ENCODE data around the gene NREP. TPM values are rescaled to one million over a fixed set of nuclear protein-coding genes. Genes with fewer than 3 reads are reported as not detected.

The NREP gene
- total RNA-seq, 4 donors from 2014 or later = 6.0 to 42.0 (median 10.2) TPM

DNA sequence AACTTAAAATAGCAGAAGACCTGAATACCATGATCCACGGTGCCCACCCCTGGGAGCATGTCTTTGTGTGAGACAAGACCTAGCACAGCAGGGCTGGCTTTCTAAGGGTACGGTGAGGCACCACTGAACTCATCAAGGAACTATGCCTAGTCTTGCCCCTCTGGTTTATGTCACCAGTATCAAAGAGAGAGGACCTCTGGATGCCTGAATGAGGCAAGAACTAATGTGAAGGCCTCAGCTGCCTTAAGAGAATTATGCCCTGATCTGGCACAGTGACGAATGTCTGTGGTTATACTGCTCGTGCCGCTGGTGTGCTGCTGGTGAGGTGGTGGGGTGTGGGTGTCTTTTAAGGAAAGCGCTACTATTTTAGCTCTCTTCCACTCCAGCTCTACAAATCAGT lies 23.0 kb downstream of the NREP start:
- Histone ChIP-seq H3K27ac (no peak overlapping the region), H3K27me3 (no peaks in the 10 kb centered on the region), H3K36me3 (no peaks in the 10 kb centered on the region), H3K4me1 (peaks cover 0 to 10% (median 3%) of the 10 kb centered on the region in 4 donors), H3K4me3 (no peak overlapping the region), H3K9me3 (no peaks in the 10 kb centered on the region)
- intact Hi-C loops (cut with DNase I; ENCODE audit: low total_unique reads) = no loop called here
- in situ Hi-C loops (cut with MboI; ENCODE audit: low pct_ligation_motif_present in 1 of 4, low pct_unique_long_range_greater_than_20kb in 1 of 4, low sequenced_read_pairs in 3 of 4) = no loop called here
- no peak for TF ChIP-seq POLR2A (IDR thresholded peaks at IDR 0.05)
- no peak for DNase-seq
- WGBS, 2 donors (ENCODE audit: low coverage in 1 of 2) = 78 to 80% methylated on average over 3 to 5 of the region's 6 CpGs

DNA sequence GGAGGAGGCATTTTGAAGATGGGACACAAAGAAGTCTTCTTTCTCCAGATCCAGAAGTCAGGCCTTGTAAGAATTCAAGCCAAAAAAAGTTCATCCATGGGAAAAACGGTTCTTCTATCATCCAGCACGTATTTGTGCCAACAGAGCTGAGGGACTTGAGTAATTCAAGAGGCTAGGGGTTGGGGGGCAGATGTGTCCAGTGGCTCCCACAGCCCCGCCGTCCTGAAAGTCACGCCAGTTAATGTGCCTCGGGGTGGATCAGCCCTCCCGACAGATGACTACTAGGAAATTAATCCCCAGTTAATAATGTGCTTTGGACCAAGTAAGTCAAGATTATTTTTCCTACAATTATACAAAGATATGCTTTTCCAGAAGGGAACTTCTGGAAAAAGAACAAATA lies 23.4 kb downstream of the NREP start:
- Histone ChIP-seq H3K27me3 (no peaks in the 10 kb centered on the region), H3K36me3 (no peaks in the 10 kb centered on the region), H3K4me1 (peaks cover 0 to 10% (median 3%) of the 10 kb centered on the region in 4 donors), H3K9me3 (no peaks in the 10 kb centered on the region), H3K4me3 (no peak overlapping the region), H3K27ac (no peak overlapping the region)
- no peak for TF ChIP-seq EP300 (IDR thresholded peaks at IDR 0.05; ENCODE audit: low read depth)
- no peak for TF ChIP-seq CTCF (IDR thresholded peaks at IDR 0.05)
- TF ChIP-seq POLR2AphosphoS5 (IDR thresholded peaks at IDR 0.05) = no peak
- no peak for TF ChIP-seq POLR2A (IDR thresholded peaks at IDR 0.05)
- WGBS, 2 donors (ENCODE audit: low coverage in 1 of 2) = 46 to 87% methylated on average over 2 to 7 of the region's 7 CpGs
- DNase-seq = no peak
- in situ Hi-C loops (cut with MboI; ENCODE audit: low pct_ligation_motif_present in 1 of 4, low pct_unique_long_range_greater_than_20kb in 1 of 4, low sequenced_read_pairs in 3 of 4) (no loop called here), intact Hi-C loops (cut with DNase I; ENCODE audit: low total_unique reads) (no loop called here)

GRCh38 chr5:111731638-111732037 lies 25.4 kb downstream of the NREP start:
- intact Hi-C loops (cut with DNase I; ENCODE audit: low total_unique reads) = no loop called here
- Histone ChIP-seq H3K9me3 (no peaks in the 10 kb centered on the region), H3K27me3 (no peaks in the 10 kb centered on the region), H3K36me3 (no peaks in the 10 kb centered on the region), H3K4me1 (peaks cover 0 to 6% (median 2%) of the 10 kb centered on the region in 4 donors), H3K4me3 (no peak overlapping the region), H3K27ac (no peak overlapping the region)
- WGBS, 2 donors (ENCODE audit: low coverage in 1 of 2) = 90 to 95% methylated on average over 3 to 7 of the region's 7 CpGs
- TF ChIP-seq POLR2A (IDR thresholded peaks at IDR 0.05) (no peak), CTCF (IDR thresholded peaks at IDR 0.05) (no peak), POLR2AphosphoS5 (IDR thresholded peaks at IDR 0.05) (no peak), EP300 (IDR thresholded peaks at IDR 0.05; ENCODE audit: low read depth) (no peak)
- no peak for DNase-seq
- in situ Hi-C loops (cut with MboI; ENCODE audit: low pct_ligation_motif_present in 1 of 4, low pct_unique_long_range_greater_than_20kb in 1 of 4, low sequenced_read_pairs in 3 of 4) = no loop called here

- Histone ChIP-seq H3K27me3 (no peaks in the 10 kb centered on the region), H3K4me1 (peaks cover 0 to 6% (median 2%) of the 10 kb centered on the region in 4 donors), H3K9me3 (no peaks in the 10 kb centered on the region), H3K36me3 (no peaks in the 10 kb centered on the region), H3K4me3 (no peak overlapping the region), H3K27ac (no peak overlapping the region)
- DNase-seq = no peak
- 71 to 93% methylated on average over 8 of the region's 8 CpGs for WGBS, 2 donors (ENCODE audit: low coverage in 1 of 2)
- in situ Hi-C loops (cut with MboI; ENCODE audit: low pct_ligation_motif_present in 1 of 4, low pct_unique_long_range_greater_than_20kb in 1 of 4, low sequenced_read_pairs in 3 of 4) = no loop called here
- intact Hi-C loops (cut with DNase I; ENCODE audit: low total_unique reads) = no loop called here
- no peak for TF ChIP-seq POLR2A (IDR thresholded peaks at IDR 0.05)
- no peak for TF ChIP-seq POLR2AphosphoS5 (IDR thresholded peaks at IDR 0.05)
- TF ChIP-seq CTCF (IDR thresholded peaks at IDR 0.05) = no peak
- no peak for TF ChIP-seq EP300 (IDR thresholded peaks at IDR 0.05; ENCODE audit: low read depth)
Observed at GRCh38 chr5:111730659-111731382, 26.2 kb downstream of the NREP start.

- WGBS, 2 donors (ENCODE audit: low coverage in 1 of 2) = 80% methylated on average over 3 of the region's 3 CpGs; no CpG with 5 or more reads in 1 of the 2 donors
- Histone ChIP-seq H3K36me3 (no peaks in the 10 kb centered on the region), H3K27ac (no peak overlapping the region), H3K27me3 (no peaks in the 10 kb centered on the region), H3K4me1 (no peaks in the 10 kb centered on the region), H3K9me3 (no peaks in the 10 kb centered on the region), H3K4me3 (no peak overlapping the region)
- intact Hi-C loops (cut with DNase I; ENCODE audit: low total_unique reads) (no loop called here), in situ Hi-C loops (cut with MboI; ENCODE audit: low pct_ligation_motif_present in 1 of 4, low pct_unique_long_range_greater_than_20kb in 1 of 4, low sequenced_read_pairs in 3 of 4) (no loop called here)
- no peak for TF ChIP-seq POLR2A (IDR thresholded peaks at IDR 0.05)
- TF ChIP-seq EP300 (IDR thresholded peaks at IDR 0.05; ENCODE audit: low read depth) = no peak
- no peak for TF ChIP-seq POLR2AphosphoS5 (IDR thresholded peaks at IDR 0.05)
- no peak for TF ChIP-seq CTCF (IDR thresholded peaks at IDR 0.05)
- no peak for DNase-seq
Observed at GRCh38 chr5:111728941-111729340, 28.1 kb downstream of the NREP start.
